Dendritic cell treated with granulocyte-macrophage colony-stimulating factor and Interleukin-4, amounts not matched to agents 40 ng/mL and 50 ng/mL, for 4 days (primary cell): Measurements from ENCODE around the gene C2orf68.

ENCODE experiments used
- H3K27ac Mint-ChIP-seq: one replicate; pipeline ENCODE4 v1.8.0; 2022; ENCODE audit warnings: mild to moderate bottlenecking, mixed read lengths
- H3K27me3 Mint-ChIP-seq: one replicate; pipeline ENCODE4 v1.8.0; 2022; ENCODE audit warnings: mild to moderate bottlenecking, mixed read lengths
- H3K36me3 Mint-ChIP-seq: one replicate; pipeline ENCODE4 v1.8.0; 2022; ENCODE audit warnings: low read depth, mixed read lengths
- H3K4me1 Mint-ChIP-seq: one replicate; pipeline ENCODE4 v1.8.0; 2022; ENCODE audit warnings: low read depth, mixed read lengths
- H3K4me3 Mint-ChIP-seq: one replicate; pipeline ENCODE4 v1.8.0; 2022; ENCODE audit warnings: mild to moderate bottlenecking, moderate library complexity, mixed read lengths
- H3K9me3 Mint-ChIP-seq: one replicate; pipeline ENCODE4 v1.8.0; 2022; ENCODE audit warnings: mixed read lengths
- intact Hi-C: fragments of 100-400 bp; cut with micrococcal nuclease; formaldehyde crosslinking; loops from one replicate; pipeline ENCODE4 v1.15.0; 2022

The C2orf68 gene

GRCh38 chr2:85589982-85590791 is 21.7 kb downstream of the C2orf68 start:
- H3K9me3 Mint-ChIP-seq = no peaks in the 10 kb centered on the region
- H3K4me3 Mint-ChIP-seq = peak overlapping the region; percentile 70
- H3K27ac Mint-ChIP-seq = peak overlapping the region; percentile 96
- peaks cover 91% of the 10 kb centered on the region for H3K4me1 Mint-ChIP-seq
- H3K27me3 Mint-ChIP-seq = no peaks in the 10 kb centered on the region
- peaks cover 34% of the 10 kb centered on the region for H3K36me3 Mint-ChIP-seq
- intact Hi-C loops = no loop called here

GRCh38 chr2:85589181-85589580 is 22.7 kb downstream of the C2orf68 start:
- peak overlapping the region; percentile 96 for H3K27ac Mint-ChIP-seq
- H3K4me1 Mint-ChIP-seq = peaks cover 92% of the 10 kb centered on the region
- intact Hi-C loops = no loop called here
- H3K36me3 Mint-ChIP-seq = peaks cover 33% of the 10 kb centered on the region
- no peak overlapping the region for H3K4me3 Mint-ChIP-seq
- H3K9me3 Mint-ChIP-seq = no peaks in the 10 kb centered on the region
- no peaks in the 10 kb centered on the region for H3K27me3 Mint-ChIP-seq

- peak overlapping the region; percentile 96 for H3K27ac Mint-ChIP-seq
- peaks cover 35% of the 10 kb centered on the region for H3K36me3 Mint-ChIP-seq
- intact Hi-C loops = no loop called here
- H3K27me3 Mint-ChIP-seq = no peaks in the 10 kb centered on the region
- H3K4me1 Mint-ChIP-seq = peaks cover 93% of the 10 kb centered on the region
- H3K9me3 Mint-ChIP-seq = no peaks in the 10 kb centered on the region
- no peak overlapping the region for H3K4me3 Mint-ChIP-seq
These were observed 23.2 kb downstream of the C2orf68 start for GRCh38 chr2:85588645-85589044.

GRCh38 chr2:85588236-85588635 is 23.6 kb downstream of the C2orf68 start:
- intact Hi-C loops = no loop called here
- peaks cover 35% of the 10 kb centered on the region for H3K36me3 Mint-ChIP-seq
- H3K9me3 Mint-ChIP-seq = no peaks in the 10 kb centered on the region
- no peaks in the 10 kb centered on the region for H3K27me3 Mint-ChIP-seq
- H3K4me1 Mint-ChIP-seq = peaks cover 93% of the 10 kb centered on the region
- no peak overlapping the region for H3K4me3 Mint-ChIP-seq
- H3K27ac Mint-ChIP-seq = peak overlapping the region; percentile 96

- H3K9me3 Mint-ChIP-seq = no peaks in the 10 kb centered on the region
- intact Hi-C loops = no loop called here
These were observed 26.1 kb downstream of the C2orf68 start for GRCh38 chr2:85585781-85586105.

GRCh38 chr2:85584857-85585780 is 26.7 kb downstream of the C2orf68 start:
- H3K27me3 Mint-ChIP-seq = no peaks in the 10 kb centered on the region
- H3K36me3 Mint-ChIP-seq = peaks cover 50% of the 10 kb centered on the region
- H3K9me3 Mint-ChIP-seq = no peaks in the 10 kb centered on the region
- intact Hi-C loops = no loop called here
- H3K4me3 Mint-ChIP-seq = peak overlapping the region; percentile 65
- H3K27ac Mint-ChIP-seq = peak overlapping the region; percentile 82
- peaks cover 93% of the 10 kb centered on the region for H3K4me1 Mint-ChIP-seq

More at GRCh38 chr2:85585781-85586105, 26.1 kb downstream of the C2orf68 start:
- no peaks in the 10 kb centered on the region for H3K27me3 Mint-ChIP-seq
- peak overlapping the region; percentile 82 for H3K27ac Mint-ChIP-seq
- peaks cover 93% of the 10 kb centered on the region for H3K4me1 Mint-ChIP-seq
- peaks cover 43% of the 10 kb centered on the region for H3K36me3 Mint-ChIP-seq
- H3K4me3 Mint-ChIP-seq = no peak overlapping the region

GRCh38 chr2:85584354-85584856 is 27.5 kb downstream of the C2orf68 start, which contains the start of gene VAMP5:
Gene VAMP5, plus strand, starts transcription at chr2:85584431. Its CDS starts 60 bp downstream, at chr2:85584491.
- intact Hi-C loops = no loop called here
- peaks cover 93% of the 10 kb centered on the region for H3K4me1 Mint-ChIP-seq
- no peaks in the 10 kb centered on the region for H3K27me3 Mint-ChIP-seq
- H3K36me3 Mint-ChIP-seq = peaks cover 57% of the 10 kb centered on the region
- H3K27ac Mint-ChIP-seq = peak within 1 kb of the TSS; percentile 82
- peak within 1 kb of the TSS; percentile 65 for H3K4me3 Mint-ChIP-seq
- no peaks in the 10 kb centered on the region for H3K9me3 Mint-ChIP-seq

- H3K4me1 Mint-ChIP-seq = peaks cover 94% of the 10 kb centered on the region
- H3K36me3 Mint-ChIP-seq = peaks cover 63% of the 10 kb centered on the region
- H3K4me3 Mint-ChIP-seq = peak overlapping the region; percentile 40
- no peaks in the 10 kb centered on the region for H3K9me3 Mint-ChIP-seq
- H3K27ac Mint-ChIP-seq = peak overlapping the region; percentile 82
- no peaks in the 10 kb centered on the region for H3K27me3 Mint-ChIP-seq
- intact Hi-C loops = no loop called here
These were observed 28.1 kb downstream of the C2orf68 start for GRCh38 chr2:85583667-85584353.

GRCh38 chr2:85582492-85582891 is 29.4 kb downstream of the C2orf68 start:
- Mint-ChIP-seq H3K36me3 (peaks cover 76% of the 10 kb centered on the region), H3K4me1 (peaks cover 94% of the 10 kb centered on the region), H3K27ac (peak overlapping the region; percentile 82), H3K27me3 (no peaks in the 10 kb centered on the region), H3K9me3 (no peaks in the 10 kb centered on the region), H3K4me3 (no peak overlapping the region)
- intact Hi-C loops = no loop called here

- intact Hi-C loops = no loop called here
- H3K27me3 Mint-ChIP-seq = no peaks in the 10 kb centered on the region
- H3K4me1 Mint-ChIP-seq = peaks cover 76% of the 10 kb centered on the region
- peak overlapping the region; percentile 97 for H3K4me3 Mint-ChIP-seq
- H3K9me3 Mint-ChIP-seq = no peaks in the 10 kb centered on the region
- H3K27ac Mint-ChIP-seq = peak overlapping the region; percentile 99
- H3K36me3 Mint-ChIP-seq = peaks cover 78% of the 10 kb centered on the region
These were observed 31.7 kb downstream of the C2orf68 start for GRCh38 chr2:85580206-85580605.

GRCh38 chr2:85579266-85579935 is 32.5 kb downstream of the C2orf68 start:
- H3K36me3 Mint-ChIP-seq = peaks cover 71% of the 10 kb centered on the region
- H3K4me1 Mint-ChIP-seq = peaks cover 68% of the 10 kb centered on the region
- H3K9me3 Mint-ChIP-seq = no peaks in the 10 kb centered on the region
- H3K4me3 Mint-ChIP-seq = peak overlapping the region; percentile 97
- H3K27ac Mint-ChIP-seq = peak overlapping the region; percentile 99
- intact Hi-C loops = loop anchor here (2.0 kb wide), 2 partner anchors 15 to 19 kb away; partner anchors contain the start of genes GGCX and RNF181
- no peaks in the 10 kb centered on the region for H3K27me3 Mint-ChIP-seq

- Mint-ChIP-seq H3K4me3 (peak overlapping the region; percentile 97), H3K27me3 (no peaks in the 10 kb centered on the region), H3K9me3 (no peaks in the 10 kb centered on the region), H3K36me3 (peaks cover 64% of the 10 kb centered on the region), H3K4me1 (peaks cover 61% of the 10 kb centered on the region), H3K27ac (peak overlapping the region; percentile 99)
- intact Hi-C loops = loop anchor here (2.0 kb wide), 2 partner anchors 16 to 18 kb away; partner anchors contain the start of genes GGCX and RNF181
These were observed 33.4 kb downstream of the C2orf68 start for GRCh38 chr2:85578243-85579180.
